Osteocyte (in vitro differentiated cells): ENCODE results near the gene PLCG2. TPM values are rescaled to one million over a fixed set of nuclear protein-coding genes. Genes with fewer than 3 reads are reported as not detected.

Experiments
- DNase-seq: peaks from one replicate; pipeline ENCODE4 v3.0.0; 2021; ENCODE audit warnings: mixed read lengths; ENCODE audit not compliant: unreplicated experiment; ENCODE audit errors: extremely low spot score
- H3K27ac Mint-ChIP-seq: one replicate; pipeline ENCODE4 v1.8.0; 2021; ENCODE audit warnings: mild to moderate bottlenecking, mixed read lengths; ENCODE audit not compliant: unreplicated experiment
- H3K27me3 Mint-ChIP-seq: one replicate; pipeline ENCODE4 v1.8.0; 2021; ENCODE audit warnings: mixed read lengths; ENCODE audit not compliant: unreplicated experiment
- H3K36me3 Mint-ChIP-seq: one replicate; pipeline ENCODE4 v1.8.0; 2021; ENCODE audit warnings: mixed read lengths; ENCODE audit not compliant: unreplicated experiment
- H3K4me1 Mint-ChIP-seq: one replicate; pipeline ENCODE4 v1.8.0; 2021; ENCODE audit warnings: mixed read lengths; ENCODE audit not compliant: unreplicated experiment
- H3K4me3 Mint-ChIP-seq: one replicate; pipeline ENCODE4 v1.8.0; 2021; ENCODE audit warnings: mild to moderate bottlenecking, moderate library complexity, mixed read lengths; ENCODE audit not compliant: unreplicated experiment
- H3K9me3 Mint-ChIP-seq: one replicate; pipeline ENCODE4 v1.8.0; 2021; ENCODE audit warnings: mixed read lengths; ENCODE audit not compliant: unreplicated experiment
- CTCF ChIP-seq: fragments of 200-600 bp; sonication (generic); IDR thresholded peaks from 2 replicates; pipeline ENCODE4 v1.5.0; 2021; ENCODE audit warnings: antibody characterized with exemption, mild to moderate bottlenecking, moderate library complexity
- total RNA-seq: library from RNA; stranded (reverse); gene quantifications from 2 replicates; pipeline ENCODE4 v1.2.1, GENCODE V29; 2021

Gene PLCG2
- total RNA-seq, 1 donor from 2014 or later: not detected

GRCh38 chr16:81818905-81819304 lies 39.8 kb downstream of the PLCG2 start:
- Mint-ChIP-seq H3K4me1 (peaks cover 6% of the 10 kb centered on the region), H3K36me3 (no peaks in the 10 kb centered on the region), H3K9me3 (no peaks in the 10 kb centered on the region), H3K27ac (no peak overlapping the region), H3K4me3 (no peak overlapping the region), H3K27me3 (no peaks in the 10 kb centered on the region)
- no peak for TF ChIP-seq CTCF
- DNase-seq: no peak

GRCh38 chr16:81821436-81822128 lies 42.5 kb downstream of the PLCG2 start:
- Mint-ChIP-seq H3K36me3 (no peaks in the 10 kb centered on the region), H3K27ac (no peak overlapping the region), H3K4me1 (peaks cover 6% of the 10 kb centered on the region), H3K9me3 (no peaks in the 10 kb centered on the region), H3K27me3 (no peaks in the 10 kb centered on the region), H3K4me3 (no peak overlapping the region)
- no peak for DNase-seq
- TF ChIP-seq CTCF: no peak

GRCh38 chr16:81823111-81823510 lies 44.0 kb downstream of the PLCG2 start:
- Mint-ChIP-seq H3K27me3 (no peaks in the 10 kb centered on the region), H3K27ac (no peak overlapping the region), H3K9me3 (no peaks in the 10 kb centered on the region), H3K36me3 (no peaks in the 10 kb centered on the region), H3K4me3 (no peak overlapping the region), H3K4me1 (peaks cover 6% of the 10 kb centered on the region)
- no peak for TF ChIP-seq CTCF
- no peak for DNase-seq

GRCh38 chr16:81823734-81824133 lies 44.6 kb downstream of the PLCG2 start:
- Mint-ChIP-seq H3K4me1 (peaks cover 6% of the 10 kb centered on the region), H3K9me3 (no peaks in the 10 kb centered on the region), H3K4me3 (no peak overlapping the region), H3K27ac (no peak overlapping the region), H3K27me3 (no peaks in the 10 kb centered on the region), H3K36me3 (no peaks in the 10 kb centered on the region)
- no peak for TF ChIP-seq CTCF
- DNase-seq: no peak

GRCh38 chr16:81826523-81826922 lies 47.4 kb downstream of the PLCG2 start:
- Mint-ChIP-seq H3K27me3 (peaks cover 4% of the 10 kb centered on the region), H3K9me3 (no peaks in the 10 kb centered on the region)
- no peak for DNase-seq

More at GRCh38 chr16:81826523-81826922, 47.4 kb downstream of the PLCG2 start:
- TF ChIP-seq CTCF: no peak
- no peak overlapping the region for H3K27ac Mint-ChIP-seq
- peaks cover 2% of the 10 kb centered on the region for H3K4me1 Mint-ChIP-seq
- H3K36me3 Mint-ChIP-seq: no peaks in the 10 kb centered on the region
- no peak overlapping the region for H3K4me3 Mint-ChIP-seq
